Brain microvascular endothelial cell (primary cell): ENCODE measurements around the gene TNF.
"Not testable (repeated sequence)": the region's sequence is repeated elsewhere in the genome, so short reads cannot be mapped to it uniquely, and the experiment has no call there.

ENCODE experiments used
- DNase-seq: peaks from one replicate; pipeline ENCODE4 v3.0.0-alpha.2; 2020
- H3K27ac ChIP-seq: fragments of 250-450 bp; sonication (Bioruptor Pico); 2 replicates; pipeline ENCODE4 v1.5.1; 2020; ENCODE audit warnings: mild to moderate bottlenecking, moderate library complexity
- H3K27me3 ChIP-seq: fragments of 250-450 bp; sonication (Bioruptor Pico); replicated peaks from 2 replicates; pipeline ENCODE4 v1.5.1; 2020; ENCODE audit warnings: mild to moderate bottlenecking
- H3K36me3 ChIP-seq: fragments of 250-450 bp; sonication (Bioruptor Pico); replicated peaks from 2 replicates; pipeline ENCODE4 v1.5.1; 2020; ENCODE audit warnings: mild to moderate bottlenecking
- H3K4me3 ChIP-seq: 2 replicates; pipeline ENCODE4 v1.5.1; 2011; ENCODE audit warnings: low read depth, mild to moderate bottlenecking, control low read depth, low read length, moderate library complexity
- CTCF ChIP-seq: IDR thresholded peaks from 2 replicates; pipeline ENCODE4 v1.5.1; 2011; ENCODE audit warnings: low read depth, mild to moderate bottlenecking, moderate library complexity, low read length, control low read depth, inconsistent platforms; ENCODE audit errors: missing control alignments
- in situ Hi-C: cut with HindIII; loops from 2 replicates; pipeline ENCODE4 v1.10.0; 2017; ENCODE audit warnings: low sequenced_read_pairs, low pct_ligation_motif_present

Gene TNF

GRCh38 chr6:31546339-31546957 lies 28.9 kb upstream of the TNF start, which contains the start of gene ATP6V1G2:
Gene ATP6V1G2 (minus strand): TSS chr6:31546608. CDS start chr6:31546559, 49 bp downstream.
- H3K4me3 ChIP-seq: peak within 1 kb of the TSS; percentile 57
- no peaks in the 10 kb centered on the region for H3K27me3 ChIP-seq
- in situ Hi-C loops: no loop called here
- TF ChIP-seq CTCF: peak; percentile 100
- peak; percentile 94 for DNase-seq
- H3K27ac ChIP-seq: peak within 1 kb of the TSS; percentile 75
- peaks cover 12% of the 10 kb centered on the region for H3K36me3 ChIP-seq

- no peak for TF ChIP-seq CTCF
- no peaks in the 10 kb centered on the region for H3K27me3 ChIP-seq
- H3K36me3 ChIP-seq: peaks cover 11% of the 10 kb centered on the region
- peak; percentile 96 for DNase-seq
- H3K4me3 ChIP-seq: peak within 1 kb of the TSS; percentile 57
- peak within 1 kb of the TSS; percentile 75 for H3K27ac ChIP-seq
- in situ Hi-C loops: no loop called here
Observed at GRCh38 chr6:31546958-31547726, 28.2 kb upstream of the TNF start, which contains the start of gene NFKBIL1. Gene NFKBIL1 (plus strand): TSS chr6:31547608. CDS start chr6:31547695, 87 bp downstream.

GRCh38 chr6:31547727-31548543 lies 27.4 kb upstream of the TNF start:
- Histone ChIP-seq H3K4me3 (peak overlapping the region; percentile 57), H3K27me3 (no peaks in the 10 kb centered on the region), H3K27ac (peak overlapping the region; percentile 75), H3K36me3 (peaks cover 11% of the 10 kb centered on the region)
- no peak for DNase-seq
- TF ChIP-seq CTCF: no peak
- in situ Hi-C loops: no loop called here

- Histone ChIP-seq H3K4me3 (no peak overlapping the region), H3K27ac (no peak overlapping the region), H3K27me3 (no peaks in the 10 kb centered on the region), H3K36me3 (peaks cover 15% of the 10 kb centered on the region)
- no peak for TF ChIP-seq CTCF
- DNase-seq: no peak
- in situ Hi-C loops: no loop called here
Observed at GRCh38 chr6:31548544-31548873, 26.9 kb upstream of the TNF start.

- in situ Hi-C loops, H3K27me3 ChIP-seq, H3K27ac ChIP-seq, H3K4me3 ChIP-seq: not testable (repeated sequence)
- peak; percentile 54 for DNase-seq
- H3K36me3 ChIP-seq: peaks cover 18% of the 10 kb centered on the region
- TF ChIP-seq CTCF: peak; percentile 72
Observed at GRCh38 chr6:31551371-31551770, 24.0 kb upstream of the TNF start.
